ENCODE measurements around the gene CSF1. TPM values are rescaled to one million over a fixed set of nuclear protein-coding genes. Genes with fewer than 3 reads are reported as not detected.

The CSF1 gene
- total and polyA plus RNA-seq, 7 donors = 3.0 to 118 (median 21.8) TPM

DNA sequence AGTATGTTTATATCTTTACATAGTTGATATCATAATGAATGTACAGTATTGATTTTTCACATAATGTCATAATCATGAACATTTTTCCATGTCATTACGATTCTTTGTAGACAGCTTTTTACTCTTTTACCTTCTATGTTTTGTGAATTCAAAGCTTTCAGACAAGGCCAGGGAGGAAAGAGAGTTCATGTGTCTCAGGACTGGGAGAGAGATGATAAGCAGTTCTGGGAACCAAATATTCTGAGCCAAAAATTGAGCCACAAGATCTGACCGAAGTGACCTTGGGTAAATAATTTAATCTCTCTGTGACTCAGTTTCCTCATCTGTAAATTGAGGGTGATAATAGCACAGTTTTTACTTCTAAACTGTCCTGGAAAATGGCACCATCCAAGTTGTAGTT lies 31.8 kb downstream of the CSF1 start:
- intact Hi-C loops (cut with DNase I) = no loop called here
- Histone ChIP-seq H3K4me3 (no peak overlapping the region), H3K4me1 (peaks cover 0 to under 1% (median 0%) of the 10 kb centered on the region in 4 donors), H3K27me3 (no peaks in the 10 kb centered on the region), H3K27ac (no peak overlapping the region), H3K9me3 (peaks cover 0 to 7% (median 0%) of the 10 kb centered on the region in 4 donors), H3K36me3 (no peaks in the 10 kb centered on the region)
- TF ChIP-seq EP300 (IDR thresholded peaks at IDR 0.05) = no peak
- TF ChIP-seq, protein P1, sequence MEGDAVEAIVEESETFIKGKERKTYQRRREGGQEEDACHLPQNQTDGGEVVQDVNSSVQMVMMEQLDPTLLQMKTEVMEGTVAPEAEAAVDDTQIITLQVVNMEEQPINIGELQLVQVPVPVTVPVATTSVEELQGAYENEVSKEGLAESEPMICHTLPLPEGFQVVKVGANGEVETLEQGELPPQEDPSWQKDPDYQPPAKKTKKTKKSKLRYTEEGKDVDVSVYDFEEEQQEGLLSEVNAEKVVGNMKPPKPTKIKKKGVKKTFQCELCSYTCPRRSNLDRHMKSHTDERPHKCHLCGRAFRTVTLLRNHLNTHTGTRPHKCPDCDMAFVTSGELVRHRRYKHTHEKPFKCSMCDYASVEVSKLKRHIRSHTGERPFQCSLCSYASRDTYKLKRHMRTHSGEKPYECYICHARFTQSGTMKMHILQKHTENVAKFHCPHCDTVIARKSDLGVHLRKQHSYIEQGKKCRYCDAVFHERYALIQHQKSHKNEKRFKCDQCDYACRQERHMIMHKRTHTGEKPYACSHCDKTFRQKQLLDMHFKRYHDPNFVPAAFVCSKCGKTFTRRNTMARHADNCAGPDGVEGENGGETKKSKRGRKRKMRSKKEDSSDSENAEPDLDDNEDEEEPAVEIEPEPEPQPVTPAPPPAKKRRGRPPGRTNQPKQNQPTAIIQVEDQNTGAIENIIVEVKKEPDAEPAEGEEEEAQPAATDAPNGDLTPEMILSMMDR (IDR thresholded peaks at IDR 0.05) = no peak
- TF ChIP-seq POLR2A (IDR thresholded peaks at IDR 0.05) = no peak
- no peak for TF ChIP-seq POLR2AphosphoS5 (IDR thresholded peaks at IDR 0.05)
- 84 to 90% methylated on average over 2 of the region's 2 CpGs for WGBS, 2 donors
- no peak for DNase-seq

GRCh38 chr1:109944541-109944940 lies 33.9 kb downstream of the CSF1 start:
- Histone ChIP-seq H3K4me1 (peaks cover 0 to 6% (median 0%) of the 10 kb centered on the region in 4 donors), H3K4me3 (no peak overlapping the region), H3K9me3 (no peaks in the 10 kb centered on the region), H3K36me3 (no peaks in the 10 kb centered on the region), H3K27ac (no peak overlapping the region), H3K27me3 (no peaks in the 10 kb centered on the region)
- intact Hi-C loops (cut with DNase I) = no loop called here
- WGBS, 2 donors = 72 to 88% methylated on average over 2 of the region's 2 CpGs
- TF ChIP-seq EP300 (IDR thresholded peaks at IDR 0.05) = no peak
- no peak for TF ChIP-seq POLR2AphosphoS5 (IDR thresholded peaks at IDR 0.05)
- TF ChIP-seq, protein P1 (IDR thresholded peaks at IDR 0.05) = no peak
- no peak for TF ChIP-seq POLR2A (IDR thresholded peaks at IDR 0.05)
- no peak for DNase-seq

DNA sequence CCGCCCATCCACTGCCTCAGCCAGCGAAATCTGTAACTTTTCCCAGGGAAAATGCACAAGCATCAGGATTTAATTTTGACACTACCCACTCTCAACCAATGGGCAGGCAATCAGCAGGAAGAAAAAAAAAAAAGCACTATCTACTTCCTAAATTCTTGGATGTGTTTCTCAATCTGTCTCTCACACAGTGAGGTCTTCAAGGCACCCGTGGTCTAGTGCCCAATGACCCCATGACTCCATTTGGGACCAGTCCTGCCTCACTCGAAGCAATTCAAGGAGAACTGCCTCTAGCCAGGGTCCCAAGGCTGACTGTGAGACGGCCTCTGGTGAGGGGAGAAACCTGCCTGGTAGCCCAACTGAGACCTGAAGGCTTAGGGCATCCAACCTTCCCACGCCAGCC lies 35.9 kb downstream of the CSF1 start:
- TF ChIP-seq POLR2AphosphoS5 (IDR thresholded peaks at IDR 0.05) = no peak
- TF ChIP-seq POLR2A (IDR thresholded peaks at IDR 0.05) = no peak
- no peak overlapping the region for H3K4me3 ChIP-seq
- H3K9me3 ChIP-seq = no peaks in the 10 kb centered on the region
- H3K27ac ChIP-seq = no peak overlapping the region
- intact Hi-C loops (cut with DNase I) = no loop called here
- peaks cover 0 to 14% (median 0%) of the 10 kb centered on the region in 4 donors for H3K4me1 ChIP-seq
- no peaks in the 10 kb centered on the region for H3K27me3 ChIP-seq
- 86 to 92% methylated on average over 6 of the region's 6 CpGs for WGBS, 2 donors
- H3K36me3 ChIP-seq = no peaks in the 10 kb centered on the region
- DNase-seq = no peak

DNA sequence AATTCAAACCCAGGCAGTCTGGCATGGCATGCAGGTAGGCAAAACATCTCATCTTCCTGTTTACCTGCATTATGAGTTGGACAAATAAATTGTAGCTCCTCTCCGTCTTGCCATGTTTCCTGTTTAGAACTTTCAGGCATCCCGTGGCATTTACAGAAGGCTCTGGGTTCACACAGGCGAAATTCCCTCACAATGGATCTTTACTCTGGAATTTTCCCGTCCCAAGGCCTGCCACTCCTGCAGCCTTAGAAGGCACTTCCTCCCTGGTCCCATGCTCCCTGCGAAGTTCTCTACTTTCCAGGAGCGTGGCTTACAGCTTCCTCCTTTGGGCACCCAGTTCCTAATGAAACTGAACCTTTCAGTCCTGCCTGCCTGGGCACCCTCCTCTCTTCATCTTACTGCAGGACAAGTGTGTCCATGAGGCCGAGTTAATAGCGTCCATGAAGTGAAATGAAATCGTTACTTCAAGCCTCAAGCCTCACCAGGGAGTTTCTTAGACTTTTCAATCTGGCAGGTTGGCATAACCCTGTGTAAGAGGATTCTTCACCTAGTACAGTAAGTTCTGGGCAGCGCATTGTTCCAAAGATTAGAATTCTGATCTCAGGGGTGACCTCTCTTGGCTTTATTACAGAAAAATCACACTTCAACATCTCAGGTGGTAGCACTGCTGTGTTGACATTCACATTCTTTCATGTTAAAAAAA lies 37.1 kb downstream of the CSF1 start:
- intact Hi-C loops (cut with DNase I) = no loop called here
- Histone ChIP-seq H3K36me3 (no peaks in the 10 kb centered on the region), H3K9me3 (no peaks in the 10 kb centered on the region), H3K27ac (no peak overlapping the region), H3K4me3 (no peak overlapping the region), H3K4me1 (peaks cover 0 to 14% (median 0%) of the 10 kb centered on the region in 4 donors), H3K27me3 (no peaks in the 10 kb centered on the region)
- no peak for DNase-seq
- TF ChIP-seq, protein P1 (IDR thresholded peaks at IDR 0.05) = no peak
- TF ChIP-seq POLR2A (IDR thresholded peaks at IDR 0.05) = no peak
- no peak for TF ChIP-seq POLR2AphosphoS5 (IDR thresholded peaks at IDR 0.05)
- TF ChIP-seq EP300 (IDR thresholded peaks at IDR 0.05) = no peak
- 17 to 61% methylated on average over 10 of the region's 10 CpGs for WGBS, 2 donors

DNA sequence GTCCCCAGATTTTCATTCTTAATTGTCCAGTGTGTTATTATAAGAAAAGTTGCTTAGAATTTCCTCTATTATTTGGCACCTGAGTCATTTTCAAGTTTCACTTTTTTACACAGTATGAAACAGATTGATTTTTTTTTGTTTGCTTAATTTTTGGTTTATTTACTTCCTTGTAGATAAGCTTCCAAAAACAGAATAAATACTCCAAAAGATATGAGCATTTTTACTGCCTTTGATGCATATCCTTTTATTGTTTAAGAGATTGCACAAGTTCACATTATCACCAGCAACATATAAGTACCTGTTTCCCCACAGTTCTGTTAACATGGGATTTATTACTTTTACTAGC lies 37.6 kb downstream of the CSF1 start:
- H3K4me1 ChIP-seq = peaks cover 0 to 14% (median 0%) of the 10 kb centered on the region in 4 donors
- intact Hi-C loops (cut with DNase I) = no loop called here
- no peaks in the 10 kb centered on the region for H3K9me3 ChIP-seq

More for the DNA sequence above, 37.6 kb downstream of the CSF1 start:
- Histone ChIP-seq H3K27ac (no peak overlapping the region), H3K36me3 (no peaks in the 10 kb centered on the region), H3K4me3 (no peak overlapping the region), H3K27me3 (no peaks in the 10 kb centered on the region)
- DNase-seq = no peak
- TF ChIP-seq, protein P1 (IDR thresholded peaks at IDR 0.05) = no peak
- TF ChIP-seq EP300 (IDR thresholded peaks at IDR 0.05) (no peak), POLR2A (IDR thresholded peaks at IDR 0.05) (no peak), POLR2AphosphoS5 (IDR thresholded peaks at IDR 0.05) (no peak)
